ENCODE data around the gene KRTAP26-1.

- TF ChIP-seq CTCF (conservative IDR thresholded peaks at IDR 0.05) (no peak), EZH2 (IDR thresholded peaks at IDR 0.05; ENCODE audit: low read depth) (no peak)
Measured at GRCh38 chr21:30348506-30348905, 28.4 kb upstream of the KRTAP26-1 start, which contains the start of gene KRTAP23-1.

Measured in PC-9 (cell line).